ENCODE measurements around the gene TROAP. TPM values are rescaled to one million over a fixed set of nuclear protein-coding genes. Genes with fewer than 3 reads are reported as not detected.

Gene TROAP
- total RNA-seq, 4 donors from 2014 or later: 8.0 to 28.1 (median 10.2) TPM

DNA sequence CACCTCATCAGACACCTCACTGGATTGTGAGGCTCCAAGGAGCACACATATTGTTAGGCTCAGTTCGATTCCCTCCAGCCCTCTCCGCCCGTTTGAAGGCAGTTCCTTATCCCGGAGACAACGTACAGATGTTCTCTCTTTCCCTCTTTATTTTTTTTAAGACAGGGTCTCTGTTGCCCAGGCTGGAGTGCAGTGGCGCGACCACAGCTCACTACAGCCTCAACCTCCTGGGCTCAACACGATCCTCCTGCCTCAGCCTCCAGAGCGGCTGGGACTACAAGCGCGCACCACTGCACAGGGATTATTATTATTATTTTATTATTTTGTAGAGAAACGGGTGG is 718 bp upstream of the TROAP start:
- H3K4me3 ChIP-seq: peak overlapping the region; percentile 54 to 81 (median 68)

DNA sequence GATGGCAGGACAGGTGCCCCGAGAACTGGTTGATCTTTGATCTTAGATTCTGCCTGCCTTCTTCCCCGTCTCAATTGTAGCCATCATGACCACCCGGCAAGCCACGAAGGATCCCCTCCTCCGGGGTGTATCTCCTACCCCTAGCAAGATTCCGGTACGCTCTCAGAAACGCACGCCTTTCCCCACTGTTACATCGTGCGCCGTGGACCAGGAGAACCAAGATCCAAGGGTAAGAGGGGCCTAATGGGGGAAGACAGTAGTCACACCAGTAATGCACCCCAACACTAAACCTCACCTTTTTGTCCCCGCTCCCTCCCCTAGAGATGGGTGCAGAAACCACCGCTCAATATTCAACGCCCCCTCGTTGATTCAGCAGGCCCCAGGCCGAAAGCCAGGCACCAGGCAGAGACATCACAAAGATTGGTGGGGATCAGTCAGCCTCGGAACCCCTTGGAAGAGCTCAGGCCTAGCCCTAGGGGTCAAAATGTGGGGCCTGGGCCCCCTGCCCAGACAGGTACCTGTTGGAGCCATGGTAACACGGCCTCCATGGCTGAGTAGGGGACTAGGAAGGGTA is 556 bp downstream of the TROAP start:
- no peak overlapping the region for H3K27ac ChIP-seq

More for the DNA sequence above, 718 bp upstream of the TROAP start:
- Histone ChIP-seq H3K27me3 (no peaks in the 10 kb centered on the region), H3K36me3 (no peaks in the 10 kb centered on the region), H3K9me3 (no peaks in the 10 kb centered on the region), H3K27ac (peak overlapping the region; percentile 60 to 69 (median 65)), H3K4me1 (peaks cover 0 to 15% (median 2%) of the 10 kb centered on the region in 4 donors)
- DNase-seq: no peak
- TF ChIP-seq CTCF (IDR thresholded peaks at IDR 0.05) (no peak), POLR2A (IDR thresholded peaks at IDR 0.05) (no peak)

GRCh38 chr12:49325606-49326005 is 2.6 kb downstream of the TROAP start:
- TF ChIP-seq POLR2A (IDR thresholded peaks at IDR 0.05): no peak
- no peak for TF ChIP-seq CTCF (IDR thresholded peaks at IDR 0.05)
- H3K36me3 ChIP-seq: no peaks in the 10 kb centered on the region
- no peak overlapping the region for H3K4me3 ChIP-seq
- DNase-seq: no peak
- no peaks in the 10 kb centered on the region for H3K27me3 ChIP-seq
- peaks cover 0 to 15% (median 2%) of the 10 kb centered on the region in 4 donors for H3K4me1 ChIP-seq
- no peaks in the 10 kb centered on the region for H3K9me3 ChIP-seq
- H3K27ac ChIP-seq: no peak overlapping the region

More for the DNA sequence above, 556 bp downstream of the TROAP start:
- H3K4me3 ChIP-seq: peak overlapping the region; percentile 54 to 81 (median 68)
- no peak for TF ChIP-seq POLR2A (IDR thresholded peaks at IDR 0.05)
- no peak for TF ChIP-seq CTCF (IDR thresholded peaks at IDR 0.05)
- peaks cover 0 to 15% (median 2%) of the 10 kb centered on the region in 4 donors for H3K4me1 ChIP-seq
- H3K36me3 ChIP-seq: no peaks in the 10 kb centered on the region
- H3K27me3 ChIP-seq: no peaks in the 10 kb centered on the region
- no peaks in the 10 kb centered on the region for H3K9me3 ChIP-seq
- no peak for DNase-seq

DNA sequence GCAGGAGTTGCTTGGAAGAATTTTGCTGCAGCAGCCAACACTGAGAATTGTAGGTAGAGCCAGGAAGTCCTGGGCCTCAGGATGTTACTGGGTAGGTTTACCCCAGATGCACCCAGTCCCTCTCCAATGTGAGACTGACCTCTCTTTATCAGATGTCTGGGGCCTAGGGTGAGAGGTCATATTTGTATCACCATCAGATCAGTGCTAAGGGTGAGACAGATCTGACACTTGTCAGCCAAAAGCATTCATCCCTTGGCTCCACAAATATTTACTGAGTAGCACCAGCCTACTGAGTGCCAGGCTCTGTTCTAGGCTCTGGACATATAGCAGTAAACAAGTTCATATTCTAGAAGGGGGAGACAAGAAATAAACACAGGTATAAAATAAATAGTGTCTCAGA is 4.3 kb downstream of the TROAP start:
- Histone ChIP-seq H3K9me3 (no peaks in the 10 kb centered on the region), H3K4me3 (no peak overlapping the region), H3K36me3 (no peaks in the 10 kb centered on the region), H3K27me3 (no peaks in the 10 kb centered on the region), H3K27ac (no peak overlapping the region), H3K4me1 (peaks cover 0 to 22% (median 2%) of the 10 kb centered on the region in 4 donors)
- no peak for TF ChIP-seq CTCF (IDR thresholded peaks at IDR 0.05)
- TF ChIP-seq POLR2A (IDR thresholded peaks at IDR 0.05): no peak
- no peak for DNase-seq

GRCh38 chr12:49327887-49328286 is 4.8 kb downstream of the TROAP start:
- Histone ChIP-seq H3K4me1 (peaks cover 0 to 21% (median 2%) of the 10 kb centered on the region in 4 donors), H3K9me3 (no peaks in the 10 kb centered on the region), H3K27ac (no peak overlapping the region)

More at GRCh38 chr12:49327887-49328286, 4.8 kb downstream of the TROAP start:
- DNase-seq: no peak
- no peak for TF ChIP-seq CTCF (IDR thresholded peaks at IDR 0.05)
- no peak for TF ChIP-seq POLR2A (IDR thresholded peaks at IDR 0.05)
- no peaks in the 10 kb centered on the region for H3K36me3 ChIP-seq
- H3K4me3 ChIP-seq: no peak overlapping the region
- peaks cover 0 to under 1% of the 10 kb centered on the region in 2 donors for H3K27me3 ChIP-seq
